ENCODE measurements around the gene TSPEAR.
"Not testable (repeated sequence)": the region's sequence is repeated elsewhere in the genome, so short reads cannot be mapped to it uniquely, and the experiment has no call there.

TSPEAR gene

GRCh38 chr21:44647222-44647552 lies 64.2 kb downstream of the TSPEAR start:
- DNase-seq = no peak

GRCh38 chr21:44646366-44647221 lies 64.8 kb downstream of the TSPEAR start, which contains the start of gene KRTAP10-11:
Gene KRTAP10-11 (plus strand): TSS chr21:44646414. CDS start chr21:44646459, 45 bp downstream.
- DNase-seq = not testable (repeated sequence)

GRCh38 chr21:44644878-44645277 lies 66.5 kb downstream of the TSPEAR start:
- no peak for DNase-seq

- no peak for DNase-seq
Measured at GRCh38 chr21:44643741-44644310, 67.5 kb downstream of the TSPEAR start.

GRCh38 chr21:44640761-44641160 lies 70.6 kb downstream of the TSPEAR start:
- DNase-seq = no peak

DNA sequence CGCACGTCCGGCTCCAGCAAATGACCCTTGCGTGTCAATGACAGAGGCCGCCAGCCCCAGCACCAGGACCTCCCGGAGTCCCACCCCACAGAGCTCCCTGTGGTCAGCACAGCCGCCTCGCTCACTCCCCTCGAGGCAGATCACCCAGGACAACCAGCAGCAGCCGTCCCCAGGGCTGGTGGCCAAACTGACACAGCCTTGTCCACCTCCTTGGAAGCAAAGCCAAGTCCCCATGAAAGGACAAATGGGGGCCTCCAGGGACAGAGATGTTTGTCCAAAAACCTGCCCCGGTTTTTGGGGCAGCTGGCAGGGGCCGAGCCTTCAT lies 72.1 kb downstream of the TSPEAR start:
- DNase-seq = no peak

DNA sequence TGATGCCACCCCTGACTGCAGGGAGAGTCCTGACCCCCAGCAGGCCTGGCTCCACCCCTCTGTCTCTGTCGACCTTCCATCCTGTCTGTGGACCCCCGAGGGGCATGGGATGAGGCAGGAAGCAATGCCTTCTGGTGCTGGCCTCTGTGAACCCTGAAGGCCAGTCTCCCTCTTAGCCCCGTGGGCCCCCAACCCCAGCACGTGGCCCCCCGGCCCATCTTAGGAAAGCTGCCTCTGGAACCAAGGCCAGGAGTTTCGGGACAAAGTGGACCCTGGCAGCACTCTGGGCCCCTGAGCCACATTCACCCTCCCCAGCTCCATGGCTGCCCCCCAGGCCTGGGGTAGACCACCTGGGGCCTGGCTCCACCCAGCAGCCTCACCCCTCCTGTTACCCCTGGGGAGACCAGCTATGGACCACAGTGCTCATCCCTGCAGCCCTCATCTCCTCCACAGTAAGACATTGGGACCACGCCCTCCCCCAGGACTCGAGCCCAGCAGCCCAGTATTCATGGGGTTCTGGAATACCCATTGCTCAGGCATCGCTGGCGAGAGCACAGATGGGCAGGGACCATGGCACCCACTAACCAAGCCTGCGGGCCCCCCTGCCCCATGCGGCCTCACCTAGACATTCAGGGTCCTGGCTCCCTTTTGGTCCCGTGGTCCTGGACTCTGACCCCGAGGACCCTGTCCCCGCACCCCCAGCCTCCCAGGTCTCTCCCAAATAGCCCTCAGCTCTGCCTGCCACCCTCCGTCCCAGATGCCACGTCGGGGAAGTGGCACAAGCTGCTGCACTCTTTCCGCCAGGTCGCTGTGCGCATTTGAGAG lies 72.7 kb downstream of the TSPEAR start:
- DNase-seq = not testable (repeated sequence)

DNA sequence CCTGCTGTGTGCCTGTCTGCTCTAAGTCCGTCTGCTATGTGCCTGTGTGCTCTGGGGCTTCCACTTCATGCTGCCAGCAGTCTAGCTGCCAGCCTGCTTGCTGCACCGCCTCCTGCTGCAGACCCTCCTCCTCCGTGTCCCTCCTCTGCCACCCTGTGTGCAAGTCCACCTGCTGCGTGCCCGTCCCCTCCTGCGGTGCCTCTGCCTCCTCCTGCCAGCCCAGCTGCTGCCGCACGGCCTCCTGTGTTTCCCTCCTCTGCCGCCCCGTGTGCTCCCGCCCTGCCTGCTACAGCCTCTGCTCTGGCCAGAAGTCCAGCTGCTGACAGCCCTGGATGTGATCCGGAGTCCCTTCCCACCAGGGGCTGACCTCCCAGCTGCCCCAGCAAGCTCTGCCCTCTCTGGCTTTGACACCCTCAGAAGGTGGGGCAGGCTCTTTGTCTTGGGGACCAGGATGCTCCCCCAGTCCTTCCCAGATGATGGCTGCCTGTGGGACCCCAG lies 73.5 kb downstream of the TSPEAR start:
- not testable (repeated sequence) for DNase-seq

GRCh38 chr21:44637018-44637850 lies 74.1 kb downstream of the TSPEAR start, which contains the start of gene KRTAP10-10:
Gene KRTAP10-10 (plus strand): TSS chr21:44637356. CDS start chr21:44637418, 62 bp downstream.
- DNase-seq = no peak

DNA sequence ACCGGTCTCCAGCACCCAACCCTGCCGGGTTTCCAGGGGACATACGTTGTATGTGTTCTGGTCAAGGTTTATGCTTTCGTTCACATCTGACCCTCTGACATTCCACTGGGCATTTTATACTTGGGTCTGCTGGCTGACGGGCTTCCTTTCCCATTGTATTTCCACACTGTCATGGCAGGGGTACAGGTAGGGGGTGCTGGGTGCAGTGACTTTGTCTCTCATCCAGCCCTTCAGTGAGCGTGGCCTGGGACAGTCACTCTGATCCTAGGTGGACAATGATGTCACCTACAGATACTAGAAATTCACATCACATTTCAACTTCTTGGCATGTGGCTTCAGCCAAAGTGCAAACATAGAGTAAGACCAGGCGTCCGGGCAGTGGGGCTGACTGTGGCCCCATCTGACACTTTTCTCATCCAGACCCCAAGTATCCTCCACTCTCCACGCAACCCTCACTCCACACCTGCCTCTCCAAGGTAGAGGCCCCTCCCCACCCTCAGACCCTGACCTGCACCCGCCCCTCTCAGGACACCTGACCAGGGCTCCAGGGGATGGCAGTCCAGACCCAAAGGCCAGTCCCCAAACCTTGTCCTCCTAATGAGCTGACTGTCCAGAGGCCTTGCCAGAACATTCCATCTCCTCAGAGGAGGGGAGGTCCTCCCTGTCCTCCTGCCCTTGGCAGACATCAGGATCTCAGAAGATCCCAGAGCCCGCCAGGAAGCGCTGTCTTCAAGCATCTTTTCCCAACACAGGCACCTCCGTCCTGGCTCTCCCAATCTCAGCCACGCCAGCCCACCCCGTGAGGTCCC lies 75.0 kb downstream of the TSPEAR start:
- DNase-seq = no peak

GRCh38 chr21:44632067-44632466 lies 79.3 kb downstream of the TSPEAR start:
- no peak for DNase-seq

GRCh38 chr21:44630440-44630839 lies 80.9 kb downstream of the TSPEAR start:
- no peak for DNase-seq

DNA sequence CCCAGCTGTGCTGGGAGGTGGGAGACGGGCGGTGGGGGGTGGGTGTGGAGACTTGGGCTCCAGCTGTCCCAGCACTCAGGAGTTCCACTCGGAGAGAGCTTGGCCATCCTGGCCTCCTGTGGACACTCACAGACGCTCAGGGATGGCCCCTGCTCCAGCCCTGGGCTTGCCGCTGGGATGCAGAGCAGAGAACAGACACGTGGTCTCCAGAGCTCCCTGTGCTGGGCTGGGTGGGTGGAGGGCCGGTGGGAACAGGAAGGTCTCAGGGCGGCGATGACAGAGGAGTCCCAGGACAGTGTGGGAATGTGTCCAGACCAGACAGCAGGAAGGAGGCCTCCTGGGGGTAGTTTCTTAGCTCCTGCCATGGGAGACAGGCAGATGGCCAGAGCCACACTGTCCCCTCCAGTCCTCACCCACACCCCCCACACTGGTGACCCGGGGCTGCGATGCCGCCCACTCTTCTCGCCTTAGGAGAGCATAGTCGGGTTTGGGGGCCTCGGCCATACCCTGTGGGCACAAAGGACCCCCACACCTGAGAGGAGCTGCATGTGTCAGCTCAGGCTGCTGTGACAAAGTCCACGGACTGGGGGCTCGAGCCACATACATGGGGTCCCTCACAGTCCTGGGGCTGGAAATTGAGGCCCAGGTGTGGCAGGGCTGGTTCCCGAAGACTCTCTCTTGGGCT lies 82.5 kb downstream of the TSPEAR start:
- no peak for DNase-seq

DNA sequence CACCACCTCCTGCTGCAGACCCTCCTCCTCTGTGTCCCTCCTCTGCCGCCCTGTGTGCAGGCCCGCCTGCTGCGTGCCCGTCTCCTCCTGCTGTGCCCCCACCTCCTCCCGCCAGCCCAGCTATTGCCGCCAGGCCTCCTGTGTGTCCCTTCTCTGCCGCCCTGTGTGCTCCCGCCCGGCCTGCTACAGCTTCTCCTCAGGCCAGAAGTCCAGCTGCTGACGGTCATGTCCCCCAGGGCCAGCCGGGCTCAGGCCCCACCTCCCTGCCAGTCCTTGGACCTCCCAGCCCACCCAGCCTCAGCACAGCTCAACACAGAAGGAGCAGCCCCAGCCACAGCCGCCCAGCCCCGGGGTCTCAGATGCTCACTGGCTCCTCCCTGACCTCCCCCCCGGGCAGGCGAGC lies 83.5 kb downstream of the TSPEAR start:
- not testable (repeated sequence) for DNase-seq

- DNase-seq = not testable (repeated sequence)
Measured at GRCh38 chr21:44627181-44627822, 84.1 kb downstream of the TSPEAR start.

- DNase-seq = no peak
Measured at GRCh38 chr21:44626673-44627143, 84.7 kb downstream of the TSPEAR start, which contains the start of gene KRTAP10-9. Gene KRTAP10-9 (plus strand): TSS chr21:44627093. CDS start chr21:44627172, 79 bp downstream.

- no peak for DNase-seq
Measured at GRCh38 chr21:44626262-44626661, 85.1 kb downstream of the TSPEAR start.

DNA sequence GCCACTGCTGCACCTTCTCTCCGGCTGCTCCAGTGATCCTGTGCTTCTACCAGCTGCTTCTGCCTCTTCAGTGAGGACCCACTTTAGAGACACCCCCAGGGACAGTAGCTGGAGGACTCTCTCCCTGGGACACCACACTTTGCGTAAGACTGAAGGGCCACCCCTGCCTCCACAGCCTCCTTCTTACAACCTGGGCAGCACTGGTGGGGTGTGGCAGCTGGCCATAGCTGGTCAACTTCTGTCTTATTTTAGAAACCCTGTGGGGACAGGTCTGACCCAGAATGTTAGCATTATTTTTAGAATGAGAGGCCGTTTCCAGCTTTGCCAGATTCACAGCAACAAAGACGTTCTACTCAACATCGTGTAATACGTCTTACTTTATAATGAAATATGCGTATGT lies 85.6 kb downstream of the TSPEAR start:
- DNase-seq = no peak

- no peak for DNase-seq
Measured at GRCh38 chr21:44623575-44623974, 87.8 kb downstream of the TSPEAR start.

DNA sequence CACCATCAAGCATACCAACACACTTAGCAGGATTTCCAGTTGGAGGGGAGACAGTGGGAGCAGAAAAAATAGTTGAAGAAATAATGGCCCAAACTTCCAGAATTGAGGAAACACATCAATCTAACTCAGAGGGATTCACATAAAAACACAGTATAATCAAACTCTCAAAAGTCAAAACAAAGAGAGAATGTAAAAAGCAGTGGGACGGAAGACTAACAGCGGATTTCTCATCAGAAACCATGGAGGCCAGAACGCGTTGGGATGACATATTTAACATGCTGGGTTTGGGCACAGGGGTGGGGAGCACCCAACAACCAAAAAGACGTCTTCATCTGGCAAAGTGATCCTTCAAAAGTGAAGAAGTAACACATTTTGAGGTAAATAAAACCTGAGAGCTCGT lies 91.5 kb downstream of the TSPEAR start:
- no peak for DNase-seq
